ENCODE data around the gene FOXC2.
"Not testable (repeated sequence)": the region's sequence is repeated elsewhere in the genome, so short reads cannot be mapped to it uniquely, and the experiment has no call there.

The FOXC2 gene

DNA sequence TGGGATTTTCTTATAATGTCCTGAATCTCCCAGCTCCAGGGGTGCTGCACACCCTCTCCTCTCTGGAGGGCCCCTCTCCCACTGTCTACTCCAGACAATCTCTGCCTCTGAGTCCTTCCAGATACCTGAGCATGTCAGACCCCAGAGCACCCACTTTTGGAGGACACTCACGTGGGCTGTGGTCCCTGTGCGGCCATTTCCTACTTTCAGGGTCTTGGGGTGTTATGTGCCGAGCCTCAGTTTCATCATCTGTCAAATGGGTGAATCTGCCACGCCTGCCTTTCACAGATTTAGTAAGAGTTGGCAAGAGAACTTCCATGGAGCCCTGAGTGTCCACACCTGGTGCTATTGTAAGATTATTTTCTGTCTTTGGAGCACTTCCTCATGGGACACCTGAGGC, 8.0 kb downstream of the FOXC2 start:
- DNase-seq = no peak

DNA sequence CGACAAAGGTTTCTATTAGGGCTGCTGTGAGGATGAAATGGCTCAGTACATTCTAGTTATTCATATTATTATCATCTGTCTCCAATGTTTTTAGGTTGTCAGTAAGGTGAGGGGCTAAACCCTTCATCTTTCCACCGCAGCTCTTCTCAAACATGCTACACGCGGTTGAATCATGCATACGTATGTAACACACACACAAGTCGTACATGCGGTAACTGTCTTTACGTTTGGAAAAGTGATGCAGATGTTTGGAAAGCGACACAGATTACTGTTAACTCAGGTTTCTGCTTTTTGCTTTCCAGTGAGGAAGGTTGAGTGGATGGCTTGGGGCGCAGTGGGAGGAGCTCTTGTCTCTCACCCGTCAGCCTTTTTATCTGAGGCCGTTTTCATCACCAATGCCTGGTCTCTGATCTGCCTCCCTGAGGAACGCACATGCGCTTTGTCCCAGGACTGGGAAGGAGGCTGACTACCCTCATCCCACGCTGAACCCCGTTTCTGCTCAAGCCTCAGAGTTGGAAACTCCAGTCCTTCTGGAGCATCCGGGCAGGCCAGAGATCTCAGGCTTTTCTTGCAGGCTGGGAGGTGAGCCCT, 8.6 kb downstream of the FOXC2 start:
- no peak for DNase-seq

DNA sequence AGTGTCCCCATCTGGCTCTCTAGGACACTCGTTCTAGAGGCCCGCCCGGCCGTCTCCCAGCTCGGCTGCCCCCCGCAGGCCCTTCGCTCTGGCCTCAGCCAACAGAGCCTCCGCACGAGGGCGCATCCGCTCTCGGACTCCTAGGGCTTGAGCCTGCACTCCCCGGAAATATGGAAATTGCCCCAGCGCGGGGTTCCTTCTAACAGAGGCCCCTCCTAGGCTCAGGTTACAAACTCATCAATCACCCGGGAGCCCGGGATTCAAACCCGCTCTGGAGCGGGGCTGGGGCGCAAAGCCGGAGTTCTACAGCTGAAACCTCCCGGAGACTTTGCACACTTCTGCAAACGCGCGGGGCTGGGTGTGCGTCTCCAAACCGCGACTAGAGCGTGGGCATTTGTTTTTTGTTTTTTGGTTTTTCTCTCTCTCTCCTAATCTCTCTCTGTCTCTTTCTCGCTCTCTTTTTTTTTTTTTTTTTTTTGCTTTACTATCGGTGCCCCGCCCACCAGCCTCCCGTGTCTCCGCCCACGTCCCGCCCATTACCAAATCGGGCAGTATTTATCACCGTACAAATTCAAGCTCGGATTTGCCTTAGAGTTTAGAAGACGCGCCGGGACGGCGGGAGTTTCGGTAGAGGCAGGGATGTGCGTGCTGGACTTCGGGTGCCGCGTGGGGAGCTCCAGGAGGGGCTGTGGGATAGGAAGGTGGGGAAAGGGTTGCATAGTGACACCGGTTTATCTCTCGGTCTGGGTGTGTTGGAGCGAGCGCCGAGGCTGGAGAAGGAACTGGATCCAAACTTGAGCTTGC, 9.3 kb downstream of the FOXC2 start:
- peak; percentile 98 for DNase-seq

DNA sequence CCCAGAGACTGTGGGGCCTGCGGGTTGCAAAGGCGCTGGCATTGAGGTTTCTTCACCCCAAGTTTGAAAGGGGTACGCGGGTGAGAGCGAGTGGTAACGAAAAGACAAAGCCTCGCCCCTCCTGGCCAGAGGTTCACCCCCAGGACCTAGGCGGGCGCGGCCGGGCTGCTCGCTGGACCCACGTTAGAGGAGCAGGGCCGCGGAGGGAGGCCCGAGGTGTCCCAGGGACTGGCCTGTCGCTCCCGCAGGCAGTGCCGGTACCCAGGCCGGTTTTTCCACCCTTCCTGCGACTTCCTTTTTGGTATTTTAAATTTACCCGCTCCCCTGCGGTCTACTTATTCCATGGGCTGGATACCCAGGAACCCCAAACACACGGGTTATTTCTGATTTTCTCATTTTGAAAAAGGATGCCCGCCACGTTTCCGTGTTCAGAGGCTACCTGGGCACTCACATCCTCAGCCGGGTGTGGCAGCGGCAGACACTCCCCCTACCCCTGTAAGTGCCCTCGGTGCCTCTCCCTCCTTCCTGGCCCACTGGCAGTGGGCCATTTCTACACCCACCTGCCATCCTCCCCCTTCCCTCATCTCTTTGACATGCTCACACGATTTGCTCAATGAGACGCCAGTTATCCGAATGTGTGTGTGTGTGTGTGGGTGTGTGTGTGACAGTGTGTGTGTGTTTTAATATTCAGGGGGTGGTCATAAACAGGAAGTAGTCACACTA, 10.1 kb downstream of the FOXC2 start:
- no peak for DNase-seq

DNA sequence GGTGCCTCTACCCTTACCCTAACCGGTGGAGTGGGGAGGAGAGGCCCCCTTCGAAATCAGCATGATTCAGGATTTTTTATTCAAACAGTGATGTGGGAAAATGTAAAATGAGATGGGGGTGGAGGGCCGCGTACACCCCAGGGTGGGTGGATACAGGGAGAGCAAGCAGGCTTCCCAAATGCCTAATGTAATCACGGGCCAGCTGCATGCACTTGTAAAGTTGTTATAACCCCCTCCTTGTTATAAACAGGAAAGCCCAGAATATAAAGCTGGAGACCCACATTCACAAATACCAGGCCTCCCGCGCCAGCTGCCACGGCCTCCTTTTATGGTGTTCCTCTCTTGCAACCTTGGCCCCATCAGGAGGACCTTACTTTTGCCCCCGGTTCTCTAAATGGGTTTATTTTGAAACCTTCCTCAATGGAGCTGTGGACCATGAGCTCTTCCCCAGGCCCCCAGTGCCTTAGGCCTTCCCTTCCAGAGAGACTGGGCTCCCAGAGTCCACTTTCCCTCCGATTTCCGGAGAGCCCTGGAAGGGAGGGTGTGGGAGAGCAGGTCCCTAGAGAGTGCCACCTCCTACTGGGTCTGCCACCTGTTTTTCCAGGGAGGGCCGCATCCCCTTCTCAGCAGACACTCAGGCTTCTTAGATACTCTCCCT, 10.8 kb downstream of the FOXC2 start:
- DNase-seq = no peak

DNA sequence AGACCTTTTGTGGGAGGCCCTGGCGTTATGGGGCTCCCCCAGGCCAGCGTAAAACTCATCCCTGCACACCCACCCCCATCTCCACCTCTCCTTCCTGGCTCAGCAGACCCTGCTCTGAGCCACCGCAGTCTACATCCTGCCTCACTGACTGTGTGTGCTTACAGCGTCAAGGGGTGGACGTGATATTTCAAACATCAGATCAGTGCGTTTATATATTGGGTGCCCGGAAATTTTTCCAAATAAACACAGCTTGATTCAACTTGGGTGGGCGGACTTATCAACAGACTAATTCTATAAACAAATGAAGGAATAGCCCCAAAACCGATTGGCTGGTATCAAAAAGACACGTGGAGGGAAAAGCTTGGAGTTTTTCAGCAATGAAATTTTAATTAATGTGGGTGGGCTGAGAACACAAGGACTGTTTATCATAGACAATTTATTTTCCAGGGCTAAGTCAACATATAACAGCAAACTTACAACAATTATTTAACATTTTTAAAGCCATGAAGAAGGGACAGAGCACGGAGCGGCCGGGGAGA, 11.5 kb downstream of the FOXC2 start, which contains the start of gene FOXL1:
FOXL1 (plus strand) TSS at position 489 of the 539 bp plus-strand sequence. CDS start 175 bp downstream, outside the sequence.
- no peak for DNase-seq

DNA sequence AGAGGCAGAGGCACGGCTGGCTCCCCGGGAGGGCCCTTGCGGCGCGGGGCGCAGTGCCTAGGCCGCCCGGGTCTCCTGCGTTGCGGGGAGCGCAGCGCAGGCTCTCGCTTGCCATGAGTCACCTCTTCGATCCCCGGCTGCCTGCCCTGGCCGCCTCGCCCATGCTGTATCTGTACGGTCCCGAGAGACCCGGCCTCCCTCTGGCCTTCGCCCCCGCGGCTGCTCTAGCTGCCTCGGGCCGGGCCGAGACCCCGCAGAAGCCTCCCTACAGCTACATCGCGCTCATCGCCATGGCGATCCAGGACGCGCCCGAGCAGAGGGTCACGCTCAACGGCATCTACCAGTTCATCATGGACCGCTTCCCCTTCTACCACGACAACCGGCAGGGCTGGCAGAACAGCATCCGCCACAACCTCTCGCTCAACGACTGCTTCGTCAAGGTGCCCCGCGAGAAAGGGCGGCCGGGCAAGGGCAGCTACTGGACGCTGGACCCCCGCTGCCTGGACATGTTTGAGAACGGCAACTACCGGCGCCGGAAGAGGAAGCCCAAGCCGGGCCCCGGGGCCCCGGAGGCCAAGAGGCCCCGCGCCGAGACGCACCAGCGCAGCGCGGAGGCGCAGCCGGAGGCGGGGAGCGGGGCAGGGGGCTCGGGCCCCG, 12.1 kb downstream of the FOXC2 start:
- DNase-seq = no peak

DNA sequence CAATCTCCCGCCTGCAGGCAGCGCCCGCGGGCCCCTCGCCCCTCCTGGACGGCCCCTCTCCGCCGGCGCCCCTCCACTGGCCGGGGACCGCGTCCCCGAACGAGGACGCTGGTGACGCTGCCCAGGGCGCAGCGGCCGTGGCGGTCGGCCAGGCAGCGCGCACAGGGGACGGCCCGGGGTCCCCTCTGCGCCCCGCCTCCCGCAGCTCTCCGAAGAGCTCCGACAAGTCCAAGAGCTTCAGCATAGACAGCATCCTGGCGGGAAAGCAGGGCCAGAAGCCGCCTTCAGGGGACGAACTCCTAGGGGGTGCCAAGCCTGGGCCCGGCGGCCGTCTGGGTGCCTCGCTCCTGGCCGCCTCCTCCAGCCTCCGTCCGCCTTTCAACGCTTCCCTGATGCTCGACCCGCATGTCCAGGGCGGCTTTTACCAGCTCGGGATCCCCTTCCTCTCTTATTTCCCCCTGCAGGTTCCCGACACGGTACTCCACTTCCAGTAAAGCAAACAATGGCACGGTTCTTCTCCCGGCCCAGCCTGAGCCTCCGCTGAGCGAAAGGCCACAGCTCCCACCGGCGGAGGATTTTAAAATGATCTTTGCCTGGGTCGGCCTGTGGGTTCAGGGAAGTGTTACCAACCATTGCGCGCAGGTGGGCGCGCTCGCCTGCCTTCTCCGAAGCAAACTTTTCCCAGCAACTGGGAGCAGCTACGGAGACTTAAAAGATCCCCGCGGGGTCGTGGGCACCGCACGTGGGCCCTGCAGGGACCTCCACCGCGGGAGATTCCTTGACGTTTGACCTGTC, 12.8 kb downstream of the FOXC2 start:
- DNase-seq = no peak

DNA sequence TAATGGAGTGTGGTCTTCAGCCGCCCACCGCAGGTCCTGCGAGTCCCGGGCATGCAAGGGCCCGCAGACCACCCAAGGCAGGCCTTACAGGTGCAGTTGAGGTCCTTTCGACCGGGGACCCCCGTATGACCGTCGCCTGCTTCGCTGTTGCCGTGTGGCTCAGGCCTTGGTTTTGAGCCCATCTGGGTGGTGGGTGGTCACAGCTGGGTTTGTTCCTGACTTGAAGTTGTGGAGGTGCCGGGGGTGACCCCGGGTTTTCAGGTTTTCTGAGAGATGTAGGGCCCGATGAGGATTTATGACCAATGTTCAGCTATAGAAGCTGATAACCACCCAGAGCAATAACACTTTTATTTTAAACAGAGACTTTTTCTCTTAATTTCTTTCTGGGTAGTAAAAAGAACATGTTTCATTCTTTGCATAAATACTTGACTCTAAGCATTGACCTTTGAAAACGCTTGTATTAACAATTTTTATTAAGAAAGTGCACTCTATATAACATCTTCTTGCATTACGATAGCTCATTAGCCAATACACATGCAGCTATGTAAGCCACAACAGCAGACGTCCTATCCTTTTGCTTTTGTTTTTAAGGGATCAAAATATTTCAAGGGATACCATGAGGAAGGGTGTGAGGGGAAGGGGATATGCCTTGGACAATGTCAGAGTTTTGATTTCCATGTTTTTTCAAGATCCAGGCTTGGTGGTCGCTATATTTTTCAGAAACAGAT, 13.6 kb downstream of the FOXC2 start:
- no peak for DNase-seq

DNA sequence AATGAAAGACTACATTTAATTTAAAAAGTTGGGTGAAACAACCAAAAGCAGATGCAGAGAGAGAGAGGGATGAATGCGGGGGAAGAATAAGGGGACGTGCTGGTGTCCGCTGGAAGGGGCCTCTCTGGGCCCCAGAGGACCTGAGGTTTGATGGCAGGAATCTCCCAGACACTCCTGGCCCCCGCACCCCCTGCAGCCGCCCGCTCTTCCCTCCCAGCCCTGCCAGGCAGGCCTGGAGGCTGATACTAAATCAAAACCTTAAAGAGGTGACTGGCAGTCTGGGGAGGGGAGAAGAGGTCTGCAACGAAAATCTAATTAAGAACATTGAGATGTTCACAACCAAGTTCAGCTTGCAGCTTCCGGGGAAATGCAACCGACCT, 14.2 kb downstream of the FOXC2 start:
- no peak for DNase-seq

DNA sequence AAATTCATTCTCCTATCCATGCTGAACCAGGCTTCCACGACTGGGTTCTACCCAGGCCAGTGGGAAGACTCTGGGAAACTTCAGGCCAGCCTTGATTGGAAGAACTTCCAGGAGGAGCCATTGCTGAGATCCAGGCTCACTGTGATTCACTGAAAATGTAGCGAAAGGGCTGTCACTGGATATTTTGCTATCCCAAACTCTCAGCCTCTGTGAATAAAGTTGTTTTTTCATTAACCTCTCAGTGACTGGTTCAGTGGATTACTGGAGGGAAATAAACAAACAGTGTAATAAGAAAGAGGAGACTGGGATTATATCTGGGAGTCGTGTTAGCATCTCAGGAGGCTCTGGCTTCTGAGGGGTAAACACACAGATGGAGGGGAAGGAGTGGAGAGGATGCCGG, 14.8 kb downstream of the FOXC2 start:
- DNase-seq = no peak

DNA sequence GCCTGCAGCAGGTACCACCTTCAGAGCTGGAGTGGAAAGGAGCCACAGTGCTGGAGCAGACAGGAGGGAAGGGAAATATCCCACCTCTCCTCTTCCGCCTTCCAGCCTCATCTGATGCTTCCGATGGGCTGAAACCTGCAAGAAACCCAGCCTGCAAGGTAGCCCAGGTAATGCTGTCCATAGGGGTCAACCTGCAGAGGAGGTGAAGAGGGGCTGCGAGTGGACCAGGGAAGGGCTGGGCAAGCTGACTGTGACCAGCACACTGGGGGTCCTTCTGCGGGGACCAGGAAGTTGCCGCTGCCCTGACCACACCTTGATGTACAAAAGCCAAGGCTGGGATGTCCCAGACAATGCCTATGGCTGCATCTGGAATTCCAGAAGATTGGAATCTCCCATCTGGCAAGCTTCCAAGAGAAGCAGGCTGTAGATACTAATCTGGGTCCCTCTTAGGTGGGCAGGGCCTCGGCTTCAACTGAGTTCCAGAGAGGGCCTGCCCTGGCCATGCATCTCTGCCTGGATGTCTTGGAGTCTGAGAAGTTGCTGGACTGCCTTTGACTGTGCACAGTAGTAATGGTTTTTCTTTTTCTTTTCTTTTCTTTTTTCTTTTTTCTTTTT, 17.5 kb downstream of the FOXC2 start:
- no peak for DNase-seq

DNA sequence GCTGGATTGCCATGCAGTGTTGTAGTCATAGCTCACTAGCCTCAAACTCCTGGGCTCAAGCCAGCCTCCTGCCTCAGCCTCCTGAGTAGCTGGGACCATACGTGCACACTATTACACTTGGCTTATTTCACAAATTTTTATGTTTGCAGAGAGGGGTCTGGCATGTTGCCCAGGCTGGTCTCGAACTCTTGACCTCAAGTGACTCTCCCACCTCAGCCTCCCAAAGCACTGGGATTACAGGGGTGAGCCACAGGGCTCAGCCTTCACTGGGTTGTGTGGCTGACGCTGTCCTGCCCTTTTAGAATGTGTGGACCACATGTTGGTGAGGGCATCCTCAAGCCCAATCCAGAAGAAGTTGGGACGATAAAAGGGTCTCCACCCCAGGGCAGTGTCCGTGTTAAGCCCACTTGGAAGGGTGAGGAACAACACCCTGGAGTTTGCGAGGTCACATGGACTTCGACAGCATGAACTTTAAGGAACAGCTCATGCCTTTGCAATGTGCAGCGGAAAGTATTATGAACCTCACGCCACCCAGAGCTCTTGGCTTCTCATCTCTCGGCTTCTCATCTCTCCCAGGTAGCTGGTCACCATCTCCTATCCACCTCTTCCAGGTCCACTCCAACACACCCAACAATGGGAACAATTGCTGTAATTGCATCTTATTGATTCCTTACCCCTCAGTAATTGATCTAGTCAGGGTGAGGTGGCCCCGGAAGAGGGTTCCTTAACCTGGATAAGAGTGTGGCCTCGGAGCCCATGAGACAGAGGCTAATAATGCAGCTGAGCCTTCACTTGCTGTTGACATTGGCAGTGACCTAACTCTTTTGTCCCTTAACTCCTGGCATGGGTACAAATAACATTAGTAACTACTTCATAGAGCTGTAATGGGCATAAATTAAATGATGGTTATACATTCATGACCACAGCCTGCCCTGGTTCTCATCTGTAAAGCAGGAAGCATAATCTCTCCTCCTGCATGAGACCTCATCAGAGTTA, 18.4 kb downstream of the FOXC2 start:
- no peak for DNase-seq

DNA sequence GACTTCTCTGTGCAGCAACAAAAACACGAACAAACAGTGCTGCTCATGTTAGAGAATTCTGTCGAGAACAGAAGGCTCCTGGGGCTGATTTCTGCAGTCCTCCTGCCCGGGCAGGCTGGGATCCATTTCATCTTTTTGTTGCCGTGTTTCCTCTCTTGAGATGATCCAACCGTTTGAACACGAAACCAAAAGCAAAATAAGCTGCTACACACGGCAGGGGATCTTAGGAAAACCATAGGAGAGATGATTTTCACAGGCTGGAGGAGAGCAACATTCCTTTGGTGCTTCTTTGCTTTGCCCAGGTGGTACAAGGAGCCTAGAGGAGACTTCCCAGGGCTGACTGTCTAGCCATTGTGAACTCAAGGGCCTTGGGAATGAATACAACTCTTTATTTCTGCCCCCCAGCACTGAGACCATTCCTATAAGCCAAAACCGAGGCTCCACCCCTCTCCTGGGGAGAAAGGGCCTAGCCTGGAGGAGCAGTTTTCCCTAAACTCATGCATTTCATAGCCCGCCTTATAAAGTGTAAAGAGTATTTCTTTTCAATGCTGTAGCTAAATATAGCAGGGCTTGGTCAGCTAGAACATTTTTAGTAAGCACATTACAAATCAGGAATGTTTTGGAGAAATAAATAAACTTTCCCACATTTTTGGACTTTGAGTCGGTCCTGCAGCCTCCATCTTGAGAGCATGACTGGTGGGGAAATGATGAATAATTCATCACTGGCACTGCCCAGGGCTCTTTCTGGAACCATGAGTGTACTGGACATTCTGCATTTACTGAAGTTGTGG, 19.4 kb downstream of the FOXC2 start:
- no peak for DNase-seq

DNA sequence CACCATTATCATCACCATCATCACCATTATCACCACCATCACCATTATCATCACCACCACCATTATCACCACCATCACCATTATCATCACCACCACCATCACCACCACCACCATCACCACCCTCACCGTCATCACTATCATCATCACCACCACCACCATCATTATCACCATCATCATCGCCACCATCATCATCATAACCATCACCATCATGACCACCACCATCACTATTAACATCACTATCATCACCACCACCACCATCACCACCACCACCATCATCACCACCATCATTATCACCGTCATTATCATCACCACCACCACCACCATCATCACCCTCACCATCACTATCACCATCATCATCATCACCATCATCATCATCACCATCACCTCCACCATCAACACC, 20.9 kb downstream of the FOXC2 start:
- no peak for DNase-seq

DNA sequence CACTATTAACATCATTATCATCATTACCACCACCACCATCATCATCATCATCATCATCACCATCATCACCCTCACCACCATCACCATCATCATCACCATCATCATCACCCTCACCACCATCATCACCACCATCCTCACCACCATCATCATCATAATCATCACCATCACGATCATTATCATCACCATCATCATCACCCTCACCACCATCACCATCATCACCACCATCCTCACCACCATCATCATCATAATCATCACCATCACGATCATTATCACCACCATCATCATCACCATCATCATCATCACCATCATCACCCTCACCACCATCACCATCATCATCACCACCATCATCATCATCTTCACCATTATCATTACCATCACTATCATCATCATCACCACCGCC, 21.3 kb downstream of the FOXC2 start:
- not testable (repeated sequence) for DNase-seq

DNA sequence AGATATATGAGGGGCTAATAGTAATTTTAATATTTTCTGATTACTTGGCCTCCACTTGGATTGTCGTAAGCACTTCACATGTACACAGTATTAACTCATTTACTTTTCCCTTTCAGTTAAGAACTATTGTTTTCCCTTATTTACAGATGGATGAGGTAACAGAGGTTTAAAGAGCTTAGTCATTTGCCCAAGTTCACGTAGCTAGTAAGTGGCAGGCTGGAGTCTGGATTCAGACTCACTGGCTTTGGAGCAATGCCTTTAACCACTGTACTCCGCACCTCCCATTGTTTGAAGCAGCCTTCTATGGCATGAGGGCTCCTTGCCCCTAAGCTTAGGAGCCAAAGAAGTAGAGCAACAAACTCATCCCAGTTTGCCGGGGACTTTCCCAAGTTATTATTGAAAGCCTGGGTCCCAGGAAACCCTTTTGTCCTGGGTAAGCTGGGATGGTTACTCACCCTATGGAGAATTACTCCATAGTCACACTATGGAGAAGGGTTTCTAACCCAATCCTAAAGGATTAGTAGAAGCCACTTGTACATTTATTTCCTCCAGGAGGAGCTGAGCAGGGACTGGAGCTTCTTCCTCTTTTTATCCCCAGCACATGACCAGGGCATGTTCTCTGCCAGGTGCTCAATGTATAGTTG, 24.0 kb downstream of the FOXC2 start:
- DNase-seq = no peak

DNA sequence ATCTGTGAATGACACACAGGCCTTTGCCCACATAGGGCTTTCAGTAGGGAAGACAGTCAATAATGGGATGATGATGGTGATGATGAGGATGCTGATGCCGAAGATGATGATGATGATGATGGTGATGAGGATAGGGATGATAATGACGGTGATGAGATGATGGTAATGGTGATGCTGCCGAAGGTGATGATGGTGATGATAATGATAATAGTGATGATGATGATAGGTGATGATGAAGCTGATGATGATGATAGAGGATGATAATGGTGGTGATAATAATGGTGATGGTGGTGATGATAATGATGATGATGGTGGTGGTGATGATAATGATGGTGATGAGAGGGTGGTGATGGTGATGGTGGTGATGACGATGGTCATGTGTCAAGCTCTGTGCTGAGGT, 24.6 kb downstream of the FOXC2 start:
- no peak for DNase-seq

Measured in 8988T (cell line).